Kidney (tissue), 14 donors: ENCODE results near the gene NHSL2. TPM values are rescaled to one million over a fixed set of nuclear protein-coding genes. Genes with fewer than 3 reads are reported as not detected.
"Not testable (repeated sequence)": the region's sequence is repeated elsewhere in the genome, so short reads cannot be mapped to it uniquely, and the experiment has no call there.

Experiments
- DNase-seq, 5 donors: peaks; one replicate each; pipeline ENCODE4 v3.0.0-alpha.2; 2013 to 2020
- FAIRE-seq: peaks from 2 replicates; lab custom pipeline; 2012; peaks lifted over from hg19 to GRCh38; lab: Jason Lieb, UNC
- H3K27ac ChIP-seq, 2 donors: one replicate each; pipeline ENCODE4 v1.7.0; 2013; ENCODE audit warnings: low read depth in 2 of 2, low read length in 2 of 2, inconsistent platforms in 1 of 2
- H3K27me3 ChIP-seq: one replicate; pipeline ENCODE4 v1.7.1; 2013; ENCODE audit warnings: low read length, inconsistent platforms; ENCODE audit not compliant: control insufficient read depth, insufficient read depth
- H3K36me3 ChIP-seq, 3 donors: one replicate each; pipeline versions ENCODE4 v1.7.0 to v1.7.1; 2013; ENCODE audit warnings: low read length in 3 of 3, control low read depth in 1 of 3, inconsistent platforms in 1 of 3; ENCODE audit not compliant: insufficient read depth in 3 of 3, control insufficient read depth in 2 of 3
- H3K4me1 ChIP-seq, 3 donors: one replicate each; pipeline versions ENCODE4 v1.7.0 to v1.7.1; 2013; ENCODE audit warnings: low read length in 3 of 3, inconsistent platforms in 1 of 3, low read depth in 1 of 3; ENCODE audit not compliant: control insufficient read depth in 2 of 3, insufficient read depth in 2 of 3
- H3K4me3 ChIP-seq, 3 donors: one replicate each; pipeline versions ENCODE4 v1.7.0 to v1.8.1; 2013; ENCODE audit warnings: low read length in 3 of 3, control low read depth in 1 of 3, inconsistent platforms in 1 of 3
- H3K9ac ChIP-seq, 3 donors: one replicate each; pipeline versions ENCODE4 v1.7.0 to v1.7.1; 2013; ENCODE audit warnings: low read length in 3 of 3, control low read depth in 1 of 3, inconsistent platforms in 1 of 3
- H3K9me3 ChIP-seq, 3 donors: one replicate each; pipeline versions ENCODE4 v1.7.0 to v1.7.1; 2013; ENCODE audit warnings: low read length in 3 of 3, control low read depth in 1 of 3, inconsistent platforms in 1 of 3; ENCODE audit not compliant: control insufficient read depth in 2 of 3, insufficient read depth in 1 of 3
- CTCF ChIP-seq: IDR thresholded peaks from 3 replicates; pipeline ENCODE4 v1.5.1; 2012; ENCODE audit warnings: mild to moderate bottlenecking, moderate library complexity, borderline replicate concordance; ENCODE audit not compliant: insufficient read depth; ENCODE audit errors: extremely low read depth
- intact Hi-C: fragments of 100-400 bp; cut with DNase I; formaldehyde crosslinking; loops from one replicate; pipeline ENCODE4 v1.11.1; 2022
- polyA plus RNA-seq: library from polyadenylated mRNA; stranded (reverse); fragments of 350-450 nt; fragmentation: Illumina TruSeq; extraction: RNeasy Lipid Tissue Mini Kit (QIAGEN cat#74804); gene quantifications from one replicate; pipeline ENCODE4 v1.2.3, GENCODE V29; 2014; ENCODE audit warnings: low read depth, low replicate concordance; ENCODE audit not compliant: insufficient read depth
- total RNA-seq: library from RNA; stranded (reverse); fragmentation: NEBNext Ultra II Directional; extraction: Animal tissue kit (Norgen Biotek cat#: 25700); gene quantifications from one replicate; pipeline ENCODE4 v1.2.1, GENCODE V29; 2021
- donor health status: control.
- donor health status: control.
- donor health status: control.
- donor health status: control.
- donor health status: control.
- donor health status: DM: yes; HTN: yes; CAD: no.
- donor health status: Normal renal cell carcinoma (clear cell type).

Gene NHSL2
- total and polyA plus RNA-seq, 2 donors from 2014 or later: 1.3 to 10.8 TPM

- no peak for FAIRE-seq
- peaks cover 7% of the 10 kb centered on the region for H3K27me3 ChIP-seq
- H3K27ac ChIP-seq: no peak overlapping the region
Observed at GRCh38 chrX:72057331-72057730, 146.7 kb downstream of the NHSL2 start.

GRCh38 chrX:72057849-72058248, 147.2 kb downstream of the NHSL2 start:
- H3K9ac ChIP-seq: no peak overlapping the region
- FAIRE-seq (no peak), DNase-seq (no peak)
- no peaks in the 10 kb centered on the region for H3K36me3 ChIP-seq
- H3K27me3 ChIP-seq: peaks cover 7% of the 10 kb centered on the region
- H3K27ac ChIP-seq: no peak overlapping the region
- H3K4me3 ChIP-seq: no peak overlapping the region
- H3K4me1 ChIP-seq: no peaks in the 10 kb centered on the region
- TF ChIP-seq CTCF: no peak
- H3K9me3 ChIP-seq: no peaks in the 10 kb centered on the region
- intact Hi-C loops: no loop called here

More at GRCh38 chrX:72057331-72057730, 146.7 kb downstream of the NHSL2 start:
- DNase-seq: no peak
- Histone ChIP-seq H3K36me3 (no peaks in the 10 kb centered on the region), H3K4me3 (no peak overlapping the region), H3K9ac (no peak overlapping the region), H3K9me3 (no peaks in the 10 kb centered on the region), H3K4me1 (no peaks in the 10 kb centered on the region)
- intact Hi-C loops: no loop called here
- TF ChIP-seq CTCF: no peak

GRCh38 chrX:72058346-72058745, 147.7 kb downstream of the NHSL2 start:
- not testable (repeated sequence) for H3K27ac ChIP-seq

GRCh38 chrX:72060196-72060920, 149.7 kb downstream of the NHSL2 start:
- no peak overlapping the region for H3K9ac ChIP-seq
- intact Hi-C loops: no loop called here
- no peak for FAIRE-seq
- peaks cover 5% of the 10 kb centered on the region for H3K27me3 ChIP-seq
- no peak overlapping the region for H3K27ac ChIP-seq
- H3K9me3 ChIP-seq: no peaks in the 10 kb centered on the region
- no peak overlapping the region for H3K4me3 ChIP-seq
- peak in 4 of 5 donors; percentile 29 to 57 (median 42) for DNase-seq
- TF ChIP-seq CTCF: no peak
- no peaks in the 10 kb centered on the region for H3K36me3 ChIP-seq
- no peaks in the 10 kb centered on the region for H3K4me1 ChIP-seq

More at GRCh38 chrX:72058346-72058745, 147.7 kb downstream of the NHSL2 start:
- H3K9me3 ChIP-seq, FAIRE-seq, H3K36me3 ChIP-seq, intact Hi-C loops, H3K4me3 ChIP-seq, H3K9ac ChIP-seq, H3K4me1 ChIP-seq, H3K27me3 ChIP-seq, DNase-seq: not testable (repeated sequence)
